Adrenal gland (tissue), 12 donors: ENCODE measurements around the gene MAP3K14. TPM values are rescaled to one million over a fixed set of nuclear protein-coding genes. Genes with fewer than 3 reads are reported as not detected.

Experiments used
- DNase-seq, 7 donors: peaks; one replicate each; pipeline ENCODE4 v3.0.0-alpha.2; 2019 to 2020
- H3K27ac ChIP-seq, 5 donors: fragments of 200-600 bp; sonication (generic) in 4 of 5; 1 replicate in 3 of 5; 2 replicates in 2 of 5; pipeline versions ENCODE4 v1.5.1 to v1.8.0; 2016 to 2020; ENCODE audit warnings: mild to moderate bottlenecking in 1 of 5
- H3K27me3 ChIP-seq: fragments of 200-600 bp; 2 replicates; pipeline ENCODE4 v1.8.0; 2021
- H3K36me3 ChIP-seq, 2 donors: fragments of 200-600 bp; replicated peaks in 1 of 2; 1 replicate in 1 of 2; 2 replicates in 1 of 2; pipeline versions ENCODE4 v1.5.1 to v1.8.0; 2018 to 2022
- H3K4me1 ChIP-seq, 2 donors: fragments of 200-600 bp; replicated peaks in 1 of 2; 1 replicate in 1 of 2; 2 replicates in 1 of 2; pipeline versions ENCODE4 v1.5.1 to v1.8.0; 2018 to 2021
- H3K4me3 ChIP-seq, 4 donors: fragments of 200-600 bp; sonication (generic) in 3 of 4; one replicate each; pipeline ENCODE4 v1.5.1; 2016 to 2018
- H3K9me3 ChIP-seq, 3 donors: fragments of 200-600 bp; sonication (generic) in 1 of 3; replicated peaks in 1 of 3; 1 replicate in 2 of 3; 2 replicates in 1 of 3; pipeline versions ENCODE4 v1.5.1 to v1.8.0; 2016 to 2021
- POLR2A ChIP-seq, 2 donors: fragments of 450-650 bp; IDR thresholded peaks; one replicate each; pipeline ENCODE4 v1.6.1; 2017; ENCODE audit warnings: antibody characterized with exemption in 2 of 2, mild to moderate bottlenecking in 2 of 2, moderate library complexity in 1 of 2
- WGBS, 4 donors: extraction: QIAGEN DNeasy Blood & Tissue Kit in 2 of 4; methylation state at CpG; one replicate each; pipeline versions ENCODE4 v1.1.5 to v1.1.7; 2013 to 2017; 5-methylcytosine and 5-hydroxymethylcytosine counted together
- intact Hi-C, 2 donors: fragments of 100-400 bp; cut with DNase I; formaldehyde crosslinking; loops; one replicate each; pipeline versions ENCODE4 v1.14.1 to v1.15.0; 2022 to 2023
- polyA plus RNA-seq, 3 donors: library from polyadenylated mRNA; stranded (reverse); fragments of 200-250 nt in 2 of 3; fragments of 350-450 nt in 1 of 3; fragmentation: Illumina TruSeq in 1 of 3; extraction: RNeasy Lipid Tissue Mini Kit (QIAGEN cat#74804) in 1 of 3; gene quantifications; one replicate each; pipeline ENCODE4 v1.2.3, GENCODE V29; 2013 to 2014
- total RNA-seq, 9 donors: library from RNA; depleted of rRNA in 4 of 9; stranded (reverse); fragments of >200 nt in 4 of 9; fragments of 120-200 nt in 1 of 9; fragmentation: NEBNext Ultra II Directional in 1 of 9; extraction: Animal tissue kit (Norgen Biotek cat#: 25700) in 1 of 9; gene quantifications; one replicate each; pipeline versions ENCODE4 v1.1.0 to v1.2.4, GENCODE V29; 2013 to 2023
- TF ChIP-seq, protein P1 (sequence below), 6 experiments: fragments of 450-650 bp in 4 of 6; fragments of 200-600 bp in 2 of 6; sonication (generic) in 1 of 6; IDR thresholded peaks; 1 replicate in 5 of 6; 2 replicates in 1 of 6; pipeline versions ENCODE4 v1.5.1 to v1.8.0; 2016 to 2021; ENCODE audit warnings: antibody characterized with exemption in 6 of 6, mild to moderate bottlenecking in 2 of 6, moderate library complexity in 1 of 6
- donor health status: healthy with polysubstance abuse.
- donor health status: Bipolar disorder and iron deficiency.
- donor health status: DM: yes; HTN: yes; CAD: no.
- donor health status: DM: no; HTN: no; CAD: no.
- donor health status: DM: no; HTN: no; CAD: no.
- donor health status: DM: yes; HTN: yes; CAD: no.

Gene MAP3K14
- total and polyA plus RNA-seq, 12 donors, result 2.4 to 14.7 (median 7.2) TPM

DNA sequence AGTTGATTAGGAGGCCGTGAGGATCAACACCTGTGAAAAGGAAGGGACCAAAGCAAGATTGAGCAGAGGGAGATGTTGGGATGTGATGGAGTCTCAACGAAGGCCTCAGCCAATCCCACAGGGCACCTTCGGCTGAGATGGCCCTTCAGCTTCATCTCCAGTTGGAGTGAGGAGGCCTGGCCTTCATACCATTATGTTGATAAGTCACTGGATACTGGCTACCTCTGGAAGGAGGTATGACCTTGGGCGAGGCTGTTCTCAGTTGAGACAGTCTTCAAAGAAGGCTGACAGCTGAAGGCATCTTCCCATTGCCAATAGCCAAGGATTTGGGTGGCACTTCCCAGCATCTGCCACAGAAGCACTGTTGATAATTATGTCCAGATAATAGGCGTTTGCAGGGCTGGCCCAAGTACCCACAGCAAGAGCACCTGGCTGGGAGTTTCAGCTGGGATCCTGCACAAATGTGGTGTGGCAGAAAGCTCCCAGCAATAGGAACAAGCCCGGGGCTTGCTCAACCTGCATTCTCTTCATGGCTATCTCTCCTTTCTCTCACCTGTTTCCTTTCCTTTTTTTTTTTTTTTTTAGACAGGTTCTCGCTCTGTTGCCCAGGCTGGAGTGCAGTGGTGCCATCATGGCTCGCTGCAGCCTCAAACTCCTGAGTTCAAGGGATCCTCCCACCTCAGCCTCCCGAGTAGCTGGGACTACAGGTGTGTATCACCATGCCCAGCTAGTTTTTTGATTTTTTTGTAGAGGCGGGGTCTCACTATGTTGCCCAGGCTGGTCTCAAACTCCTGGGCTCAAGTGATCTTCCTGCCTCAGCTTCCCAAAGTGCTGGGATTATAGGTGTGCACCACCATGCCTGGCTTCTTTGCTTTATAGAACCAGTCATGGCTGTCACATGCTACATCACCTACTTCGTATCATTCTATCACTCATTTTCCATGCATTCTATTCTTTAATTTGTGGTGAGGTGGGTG lies 18.2 kb upstream of the MAP3K14 start:
- peak in 1 of 7 donors; percentile 20 for DNase-seq
- Histone ChIP-seq H3K4me1 (peaks cover 0 to 10% of the 10 kb centered on the region in 2 donors), H3K27me3 (no peaks in the 10 kb centered on the region), H3K27ac (no peak overlapping the region), H3K36me3 (no peaks in the 10 kb centered on the region), H3K4me3 (no peak overlapping the region), H3K9me3 (no peaks in the 10 kb centered on the region)
- intact Hi-C loops, result no loop called here
- WGBS, 4 donors, result 91 to 95% (median 95%) methylated on average over 10 to 11 of the region's 11 CpGs
- TF ChIP-seq, protein P1, sequence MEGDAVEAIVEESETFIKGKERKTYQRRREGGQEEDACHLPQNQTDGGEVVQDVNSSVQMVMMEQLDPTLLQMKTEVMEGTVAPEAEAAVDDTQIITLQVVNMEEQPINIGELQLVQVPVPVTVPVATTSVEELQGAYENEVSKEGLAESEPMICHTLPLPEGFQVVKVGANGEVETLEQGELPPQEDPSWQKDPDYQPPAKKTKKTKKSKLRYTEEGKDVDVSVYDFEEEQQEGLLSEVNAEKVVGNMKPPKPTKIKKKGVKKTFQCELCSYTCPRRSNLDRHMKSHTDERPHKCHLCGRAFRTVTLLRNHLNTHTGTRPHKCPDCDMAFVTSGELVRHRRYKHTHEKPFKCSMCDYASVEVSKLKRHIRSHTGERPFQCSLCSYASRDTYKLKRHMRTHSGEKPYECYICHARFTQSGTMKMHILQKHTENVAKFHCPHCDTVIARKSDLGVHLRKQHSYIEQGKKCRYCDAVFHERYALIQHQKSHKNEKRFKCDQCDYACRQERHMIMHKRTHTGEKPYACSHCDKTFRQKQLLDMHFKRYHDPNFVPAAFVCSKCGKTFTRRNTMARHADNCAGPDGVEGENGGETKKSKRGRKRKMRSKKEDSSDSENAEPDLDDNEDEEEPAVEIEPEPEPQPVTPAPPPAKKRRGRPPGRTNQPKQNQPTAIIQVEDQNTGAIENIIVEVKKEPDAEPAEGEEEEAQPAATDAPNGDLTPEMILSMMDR (IDR thresholded peaks at IDR 0.05), result no peak
- no peak for TF ChIP-seq POLR2A (IDR thresholded peaks at IDR 0.05)

DNA sequence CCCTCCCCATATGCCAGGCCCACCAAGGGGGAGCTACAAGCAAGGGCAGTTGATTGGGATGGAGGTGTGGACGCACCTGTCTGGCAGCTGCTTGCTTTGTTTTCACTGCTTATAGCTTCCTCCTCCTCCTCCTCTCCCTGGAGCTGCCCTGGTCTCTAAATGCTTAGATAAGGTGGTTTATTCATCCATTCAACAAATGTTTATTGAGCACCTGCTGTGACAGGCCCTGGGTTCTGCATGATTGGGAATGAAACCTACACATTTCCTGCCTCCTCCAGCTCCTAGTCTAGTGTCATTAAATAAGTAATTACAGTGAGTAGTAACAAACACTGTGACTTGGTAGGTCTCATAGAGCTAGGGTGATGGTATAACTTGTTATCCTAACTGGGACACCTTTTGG lies 17.4 kb upstream of the MAP3K14 start:
- Histone ChIP-seq H3K36me3 (no peaks in the 10 kb centered on the region), H3K27me3 (no peaks in the 10 kb centered on the region), H3K27ac (no peak overlapping the region), H3K4me1 (peaks cover 0 to 10% of the 10 kb centered on the region in 2 donors), H3K4me3 (no peak overlapping the region), H3K9me3 (no peaks in the 10 kb centered on the region)
- 78 to 100% (median 99%) methylated on average over 1 of the region's 1 CpG for WGBS, 4 donors
- DNase-seq, result peak in 1 of 7 donors; percentile 31
- no peak for TF ChIP-seq POLR2A (IDR thresholded peaks at IDR 0.05)
- TF ChIP-seq, protein P1 (IDR thresholded peaks at IDR 0.05), result no peak
- intact Hi-C loops, result no loop called here

DNA sequence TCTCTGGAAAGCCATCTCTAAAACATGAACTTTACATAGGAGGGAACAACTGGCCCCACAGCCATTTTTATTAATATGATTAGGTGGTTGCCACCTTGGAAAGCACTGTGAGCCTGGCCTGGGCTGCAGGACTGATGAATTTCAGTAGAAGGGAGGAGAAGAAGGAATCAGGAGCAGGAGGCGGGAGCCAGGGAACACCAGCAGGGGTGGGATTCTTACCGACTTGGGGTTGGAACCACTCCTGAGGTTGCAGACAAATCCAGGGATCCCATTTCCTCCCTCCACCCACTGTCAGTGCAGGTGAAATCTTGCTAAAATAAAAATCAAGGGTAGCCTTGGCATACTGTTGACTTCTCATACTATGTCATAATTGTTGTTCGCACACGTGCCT lies 16.9 kb upstream of the MAP3K14 start:
- whole genome bisulfite sequencing, 4 donors, result 92 to 96% (median 93%) methylated on average over 4 of the region's 4 CpGs
- DNase-seq, result peak in 1 of 7 donors; percentile 27
- Histone ChIP-seq H3K36me3 (no peaks in the 10 kb centered on the region), H3K9me3 (no peaks in the 10 kb centered on the region), H3K4me1 (peaks cover 0 to 10% of the 10 kb centered on the region in 2 donors), H3K4me3 (no peak overlapping the region), H3K27ac (no peak overlapping the region), H3K27me3 (no peaks in the 10 kb centered on the region)
- TF ChIP-seq POLR2A (IDR thresholded peaks at IDR 0.05), result no peak
- TF ChIP-seq, protein P1 (IDR thresholded peaks at IDR 0.05), result no peak
- intact Hi-C loops, result no loop called here

DNA sequence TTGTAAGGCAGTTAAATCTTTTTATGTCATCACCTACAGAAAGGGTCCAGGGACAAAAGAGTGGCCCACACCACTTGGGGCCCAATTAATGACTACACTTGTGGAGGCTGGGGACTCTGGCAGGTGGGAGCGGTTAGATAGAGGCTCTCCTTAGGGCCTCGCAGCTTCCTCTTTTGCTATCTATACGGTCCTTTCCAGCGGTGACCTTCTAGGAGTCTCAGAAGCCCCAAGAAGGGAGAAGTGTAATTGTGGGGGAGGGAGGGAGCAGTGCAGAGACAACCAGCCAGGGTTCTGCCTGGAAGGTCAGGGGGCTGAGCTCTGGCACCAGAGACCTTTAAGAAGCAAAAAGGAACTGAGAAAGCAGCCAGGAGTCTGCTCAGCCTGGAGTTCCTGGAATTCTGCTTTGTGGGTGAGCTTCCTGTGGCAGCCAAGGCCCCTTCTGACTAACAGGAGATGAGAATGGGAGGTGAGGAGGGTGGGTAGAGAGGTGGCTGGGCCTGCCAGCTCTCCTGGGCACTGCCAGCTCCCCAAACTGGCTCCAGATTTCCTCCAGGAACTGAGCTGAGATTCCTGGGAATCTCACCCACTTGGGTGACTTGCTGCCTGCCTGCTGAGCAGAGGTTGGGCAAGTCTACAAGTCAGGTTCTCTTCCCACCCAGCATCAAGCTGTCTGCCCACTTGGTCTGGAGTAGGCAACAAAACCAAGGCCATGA lies 16.3 kb upstream of the MAP3K14 start:
- DNase-seq, result peak in 2 of 7 donors; percentile 11 to 49
- Histone ChIP-seq H3K9me3 (no peaks in the 10 kb centered on the region), H3K27me3 (no peaks in the 10 kb centered on the region), H3K4me3 (no peak overlapping the region), H3K4me1 (peaks cover 0 to 10% of the 10 kb centered on the region in 2 donors), H3K27ac (peak overlapping the region in 1 of 5 donors; percentile 6), H3K36me3 (no peaks in the 10 kb centered on the region)
- intact Hi-C loops, result no loop called here
- no peak for TF ChIP-seq POLR2A (IDR thresholded peaks at IDR 0.05)
- TF ChIP-seq, protein P1 (IDR thresholded peaks at IDR 0.05), result no peak
- 54 to 85% (median 57%) methylated on average over 4 of the region's 4 CpGs for WGBS, 4 donors
